GM19467 (cell line): Measurements from ENCODE around the gene OPCML.

Experiments
- ATAC-seq: cut with Tn5 transposase; IDR thresholded peaks from one replicate; pipeline ENCODE4 v1.9.1; 2021; ENCODE audit warnings: mild to moderate bottlenecking, moderate library complexity; ENCODE audit not compliant: unreplicated experiment

Gene OPCML

GRCh38 chr11:133048270-133048669 lies 484.0 kb downstream of the OPCML start:
- ATAC-seq: no peak

- no peak for ATAC-seq
Measured at GRCh38 chr11:133047771-133048115, 484.6 kb downstream of the OPCML start.

DNA sequence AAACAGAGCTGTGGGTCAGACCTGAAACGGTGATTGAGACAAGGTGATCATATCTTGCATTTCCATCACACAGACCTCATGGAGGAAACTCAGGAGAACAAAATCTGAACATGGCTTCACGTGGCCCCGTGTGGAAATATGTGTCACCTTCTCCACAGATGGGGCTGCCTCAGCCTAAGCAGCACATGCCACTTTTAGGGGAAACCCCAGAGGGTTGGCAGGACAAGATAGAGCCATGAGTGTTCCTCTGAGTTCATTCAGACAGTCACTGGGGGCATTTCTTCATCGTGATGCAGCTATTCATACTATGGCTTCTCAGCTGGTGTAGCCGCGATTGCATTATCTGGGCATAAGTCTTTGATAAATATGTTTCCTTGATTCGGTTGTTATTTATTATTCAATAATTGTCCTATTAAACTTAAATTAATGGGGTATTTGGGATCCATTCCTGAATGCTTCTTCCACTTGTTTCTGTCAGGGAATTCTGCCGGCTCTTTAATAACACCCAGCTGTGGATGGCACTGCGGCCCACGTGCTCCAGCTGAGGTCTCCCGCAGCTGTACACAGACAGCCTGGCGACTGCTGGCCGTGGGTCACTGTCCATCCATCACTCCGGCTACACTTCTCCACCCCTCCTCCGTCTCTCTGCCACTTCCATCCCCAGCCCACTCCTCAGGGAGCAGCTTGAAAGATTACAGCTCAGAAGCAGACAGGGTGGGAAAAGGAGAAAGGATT lies 485.1 kb downstream of the OPCML start:
- ATAC-seq: no peak

GRCh38 chr11:133046252-133046651 lies 486.0 kb downstream of the OPCML start:
- ATAC-seq: no peak

GRCh38 chr11:133041928-133042882 lies 490.1 kb downstream of the OPCML start:
- ATAC-seq: no peak

DNA sequence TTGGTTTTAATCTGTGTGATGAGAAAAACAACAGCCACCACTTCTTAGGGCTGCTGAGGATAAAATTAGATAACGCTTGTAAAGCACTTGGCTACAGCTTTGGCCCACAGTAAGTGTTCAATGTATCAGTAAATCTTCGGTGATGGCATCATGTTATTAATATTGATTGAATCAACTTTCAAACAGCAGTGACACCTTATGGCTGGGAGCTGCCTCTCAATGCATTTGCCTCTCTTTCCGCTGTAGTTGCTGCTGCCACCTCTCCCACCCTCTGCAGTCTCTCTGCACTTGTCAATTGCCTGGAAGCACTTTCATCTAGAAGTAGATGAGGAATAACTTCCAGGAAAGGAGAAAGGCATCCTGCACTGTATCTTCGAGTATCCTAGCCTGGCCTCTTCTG lies 491.1 kb downstream of the OPCML start:
- ATAC-seq: no peak

GRCh38 chr11:133040289-133040900 lies 491.9 kb downstream of the OPCML start:
- ATAC-seq: no peak

- ATAC-seq: no peak
Measured at GRCh38 chr11:133038850-133039249, 493.5 kb downstream of the OPCML start.

DNA sequence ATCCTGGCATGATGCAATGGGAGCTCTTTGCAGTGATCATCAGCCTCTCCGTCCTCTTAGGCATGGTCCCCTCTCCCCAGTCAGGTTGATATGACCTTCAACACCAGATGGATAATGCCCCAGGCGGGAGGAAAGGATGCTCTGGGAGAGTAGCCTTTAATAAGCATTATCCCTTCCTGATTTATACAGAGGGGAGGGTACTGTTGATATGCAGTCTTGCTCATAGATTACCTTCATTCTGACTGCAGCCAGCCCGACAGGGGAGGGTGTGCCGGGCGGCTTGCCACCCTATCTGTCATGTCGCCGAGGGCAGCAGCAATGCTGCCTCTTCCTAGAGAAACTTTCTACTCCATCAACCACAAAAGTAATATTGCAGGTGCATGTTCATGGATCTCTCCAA lies 497.4 kb downstream of the OPCML start:
- ATAC-seq: no peak

- ATAC-seq: no peak
Measured at GRCh38 chr11:133029107-133029506, 503.2 kb downstream of the OPCML start.

DNA sequence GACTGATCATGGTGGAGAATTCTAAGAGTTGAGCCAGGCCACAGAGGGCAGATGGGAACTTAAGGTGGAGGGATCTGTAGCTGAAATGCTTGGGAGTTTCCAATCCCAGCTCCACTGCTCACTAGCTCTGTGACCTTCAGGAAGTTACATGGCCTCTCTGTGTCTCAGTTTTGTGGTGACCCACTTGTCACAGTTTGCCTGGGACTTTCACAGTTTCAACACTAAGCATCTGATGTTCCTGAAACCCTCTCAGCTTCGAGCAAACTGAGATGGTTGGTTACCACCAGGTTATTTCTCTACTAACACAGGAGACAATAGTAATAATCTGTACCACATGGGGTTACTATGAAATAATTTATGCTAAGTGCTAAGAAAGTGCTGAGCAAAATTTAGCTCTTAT lies 505.3 kb downstream of the OPCML start:
- ATAC-seq: no peak

- ATAC-seq: no peak
Measured at GRCh38 chr11:133024301-133024700, 508.0 kb downstream of the OPCML start.

GRCh38 chr11:133023232-133023631 lies 509.1 kb downstream of the OPCML start:
- no peak for ATAC-seq

DNA sequence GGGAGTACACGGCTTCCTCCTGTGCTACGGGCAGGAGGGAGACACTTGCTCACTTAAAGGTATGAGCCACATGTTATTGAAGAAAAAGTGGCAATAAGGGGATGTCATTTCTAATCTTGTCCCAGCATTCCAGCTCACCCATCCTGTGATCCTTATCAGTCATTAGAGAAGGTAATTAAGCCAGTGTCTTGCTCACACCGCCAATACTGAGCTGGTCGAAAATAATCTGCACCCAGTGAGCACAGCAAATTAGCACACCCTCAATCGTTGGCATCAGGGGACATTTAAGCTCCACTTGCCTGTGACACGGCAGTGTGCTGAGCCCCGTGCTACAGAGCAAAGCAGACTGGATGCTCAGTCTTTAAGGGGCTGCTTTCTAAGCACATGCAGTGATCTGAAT lies 510.7 kb downstream of the OPCML start:
- ATAC-seq: no peak

- no peak for ATAC-seq
Measured at GRCh38 chr11:133020372-133020714, 512.0 kb downstream of the OPCML start.

DNA sequence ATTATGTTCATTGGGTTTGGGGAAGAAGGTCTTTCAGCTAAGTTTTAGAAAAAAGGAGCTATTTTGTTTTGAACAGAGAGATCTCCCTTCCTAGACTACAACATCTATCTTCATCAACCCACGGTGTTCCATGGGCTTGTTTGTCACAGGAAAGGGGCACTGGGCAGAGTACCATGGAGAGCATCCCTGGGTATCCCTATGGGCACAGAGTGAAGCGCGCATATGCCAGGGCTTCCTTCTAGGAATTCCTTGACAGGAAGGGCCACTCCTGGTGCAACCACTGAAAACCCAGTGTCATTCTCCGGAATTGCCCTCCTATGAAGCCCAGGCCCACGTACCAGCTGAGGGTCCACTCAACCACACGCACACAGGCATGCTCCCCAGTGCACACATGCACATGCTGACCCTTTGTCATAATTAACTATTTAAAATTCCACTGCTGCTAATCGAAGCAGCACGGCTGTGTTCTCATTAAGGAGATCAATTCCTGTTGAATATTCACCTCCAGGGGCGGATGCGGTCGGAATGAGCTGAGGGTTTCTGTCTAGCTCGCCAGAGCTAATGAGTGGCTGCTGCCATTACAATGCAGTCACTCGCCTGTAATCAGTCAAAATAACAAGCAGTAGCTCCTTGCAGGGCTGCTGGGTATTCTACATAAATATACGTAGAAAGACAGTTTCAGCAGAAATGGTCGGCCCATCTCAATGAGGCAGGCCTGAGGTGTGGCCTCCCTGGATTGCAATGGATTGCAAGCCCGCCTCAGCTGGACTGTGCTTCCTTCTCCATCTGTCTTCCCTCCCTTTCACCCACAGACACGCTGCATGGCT lies 512.5 kb downstream of the OPCML start:
- ATAC-seq: no peak

- no peak for ATAC-seq
Measured at GRCh38 chr11:133015457-133015856, 516.8 kb downstream of the OPCML start.

DNA sequence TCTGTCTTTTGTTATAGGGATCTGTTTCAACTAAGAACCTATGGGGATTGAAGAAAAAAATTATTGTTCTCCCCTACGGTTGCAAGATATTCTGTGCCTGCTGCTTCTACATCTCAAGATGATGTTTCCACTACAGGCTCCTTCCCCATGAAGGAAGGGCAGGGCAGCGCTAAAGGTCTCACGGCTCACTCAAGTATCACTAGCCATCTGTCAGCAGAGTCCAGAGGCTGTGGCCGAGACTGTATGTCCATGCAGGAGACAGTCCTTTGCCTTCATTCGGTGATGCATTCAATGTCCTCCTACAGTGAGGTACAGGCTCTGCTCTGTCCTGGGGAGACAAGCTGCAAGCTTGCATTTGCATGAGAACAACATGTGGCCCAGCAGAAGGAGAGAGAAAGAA lies 518.0 kb downstream of the OPCML start:
- no peak for ATAC-seq

DNA sequence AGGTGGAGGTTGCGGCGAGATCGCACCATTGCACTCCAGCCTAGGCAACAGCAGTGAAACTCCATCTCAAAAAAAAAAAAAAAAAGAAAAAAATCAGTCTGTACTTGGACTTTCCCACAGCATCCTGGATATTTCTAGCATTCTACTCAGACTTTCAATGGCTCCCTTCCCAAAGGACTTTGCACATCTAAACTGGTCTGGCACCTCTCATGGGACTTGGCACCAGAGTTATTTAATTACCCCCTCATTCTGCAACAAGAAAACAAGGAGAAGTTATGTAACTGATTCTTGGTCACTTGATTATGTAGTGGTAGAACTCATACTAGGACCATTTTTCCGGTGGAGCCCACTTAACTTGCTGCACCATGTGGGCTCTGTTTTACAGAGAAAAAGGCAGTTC lies 519.5 kb downstream of the OPCML start:
- no peak for ATAC-seq

GRCh38 chr11:133011604-133012003 lies 520.7 kb downstream of the OPCML start:
- no peak for ATAC-seq

GRCh38 chr11:133007027-133007584 lies 525.2 kb downstream of the OPCML start:
- no peak for ATAC-seq
